ENCODE results near the gene HPN.
"Not testable (repeated sequence)": the region's sequence is repeated elsewhere in the genome, so short reads cannot be mapped to it uniquely, and the experiment has no call there.

HPN gene

GRCh38 chr19:35044317-35045117 lies 3.0 kb downstream of the HPN start:
- peak; percentile 14 for DNase-seq

GRCh38 chr19:35045667-35046300 lies 4.3 kb downstream of the HPN start:
- peak; percentile 81 for DNase-seq

GRCh38 chr19:35046461-35046860 lies 4.9 kb downstream of the HPN start:
- DNase-seq, result no peak

GRCh38 chr19:35048911-35049411 lies 7.4 kb downstream of the HPN start:
- no peak for DNase-seq

- DNase-seq, result no peak
Observed at GRCh38 chr19:35049456-35049855, 7.9 kb downstream of the HPN start.

- DNase-seq, result not testable (repeated sequence)
Observed at GRCh38 chr19:35050662-35051061, 9.1 kb downstream of the HPN start.

- DNase-seq, result not testable (repeated sequence)
Observed at GRCh38 chr19:35051268-35051667, 9.7 kb downstream of the HPN start.

- DNase-seq, result no peak
Observed at GRCh38 chr19:35051796-35052195, 10.3 kb downstream of the HPN start.

- no peak for DNase-seq
Observed at GRCh38 chr19:35052599-35053190, 11.2 kb downstream of the HPN start.

- no peak for DNase-seq
Observed at GRCh38 chr19:35053667-35054293, 12.3 kb downstream of the HPN start.

GRCh38 chr19:35054626-35055025 lies 13.1 kb downstream of the HPN start:
- no peak for DNase-seq

- no peak for DNase-seq
Observed at GRCh38 chr19:35055715-35056179, 14.2 kb downstream of the HPN start.

- no peak for DNase-seq
Observed at GRCh38 chr19:35056513-35057063, 15.1 kb downstream of the HPN start.

GRCh38 chr19:35058370-35058769 lies 16.8 kb downstream of the HPN start:
- no peak for DNase-seq

- DNase-seq, result no peak
Observed at GRCh38 chr19:35059006-35059798, 17.7 kb downstream of the HPN start.

- DNase-seq, result no peak
Observed at GRCh38 chr19:35059799-35060091, 18.2 kb downstream of the HPN start.

GRCh38 chr19:35060160-35060855 lies 18.8 kb downstream of the HPN start:
- no peak for DNase-seq

- DNase-seq, result no peak
Observed at GRCh38 chr19:35061583-35062373, 20.3 kb downstream of the HPN start.

- DNase-seq, result no peak
Observed at GRCh38 chr19:35062942-35063341, 21.4 kb downstream of the HPN start.

GRCh38 chr19:35063940-35064818 lies 22.7 kb downstream of the HPN start:
- no peak for DNase-seq

Measured in MV-4-11 (cell line).